NT2/D1 (cell line): ENCODE data around the gene ZNF682.

ENCODE experiments used
- YY1 ChIP-seq: IDR thresholded peaks from 2 replicates; pipeline ENCODE4 v1.6.1; 2011; ENCODE audit not compliant: insufficient read length, insufficient read depth
- ZNF274 ChIP-seq: IDR thresholded peaks from 2 replicates; pipeline ENCODE4 v1.6.1; 2011; ENCODE audit warnings: mild to moderate bottlenecking, low read depth, low read length

DNA sequence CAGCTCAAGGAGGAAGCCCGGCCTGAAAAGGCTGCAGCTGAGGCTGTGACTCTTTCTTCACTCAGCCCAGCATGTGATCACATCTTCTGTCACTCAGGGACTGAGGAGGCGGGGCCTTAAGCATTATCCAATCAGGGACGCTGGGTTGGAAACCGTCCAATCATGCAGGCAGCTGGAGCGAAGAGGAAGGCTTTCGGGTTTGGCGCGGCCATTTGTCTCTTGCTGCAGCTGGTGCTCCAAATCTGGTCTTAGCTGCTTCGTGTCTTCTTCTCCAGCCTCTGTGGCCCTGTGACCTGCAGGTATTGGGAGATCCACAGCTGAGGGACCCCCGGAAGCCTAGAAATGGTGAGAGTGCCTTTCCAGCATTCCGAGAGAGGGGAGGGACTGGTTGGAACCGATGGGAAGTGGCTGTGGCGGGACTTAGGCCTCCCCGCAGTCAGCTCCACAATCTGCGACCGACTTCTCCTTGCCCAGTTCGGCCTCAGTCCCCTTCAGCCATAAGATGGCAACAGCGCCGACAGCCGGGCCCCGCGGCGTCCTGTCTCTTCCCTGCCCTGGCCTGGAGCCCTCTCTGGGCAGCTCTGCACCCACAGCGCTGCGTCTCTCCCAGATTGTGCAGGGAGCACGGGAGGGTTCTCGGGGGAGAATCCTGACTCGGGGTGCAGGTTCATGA lies 38.6 kb upstream of the ZNF682 start, which contains the start of gene ZNF90:
- TF ChIP-seq ZNF274 (no peak), YY1 (peak; percentile 52)
